BJ (cell line): Measurements from ENCODE around the gene YARS1. TPM values are rescaled to one million over a fixed set of nuclear protein-coding genes. Genes with fewer than 3 reads are reported as not detected.
"Not testable (repeated sequence)": the region's sequence is repeated elsewhere in the genome, so short reads cannot be mapped to it uniquely, and the experiment has no call there.

ENCODE experiments used
- CTCF ChIA-PET: fragments of 350-600 bp; formaldehyde crosslinking; extraction: SDS; loops from one replicate; lab custom pipeline; 2021; ENCODE audit warnings: antibody characterized with exemption, inconsistent platforms; lab: Yijun Ruan, JAX
- POLR2A ChIA-PET: fragments of 300-600 bp; sonication (Branson Sonifier 250); formaldehyde crosslinking; extraction: SDS; loops from one replicate; lab custom pipeline; 2021; ENCODE audit warnings: antibody characterized with exemption; lab: Charles Lee
- DNase-seq: peaks from one replicate; pipeline ENCODE4 v3.0.0-alpha.2; 2011; ENCODE audit warnings: low read depth
- H3K27me3 ChIP-seq: 2 replicates; pipeline ENCODE4 v1.6.0; 2011; ENCODE audit warnings: low read length; ENCODE audit not compliant: control insufficient read depth, insufficient read depth
- H3K36me3 ChIP-seq: 2 replicates; pipeline ENCODE4 v1.5.1; 2011; ENCODE audit warnings: low read length; ENCODE audit not compliant: control insufficient read depth, insufficient read depth
- H3K4me3 ChIP-seq: 2 replicates; pipeline ENCODE4 v1.5.1; 2011; ENCODE audit warnings: low read depth, mild to moderate bottlenecking, control low read depth, low read length
- polyA plus RNA-seq: library from polyadenylated mRNA; depleted of rRNA; stranded (reverse); fragments of >200 nt; gene quantifications from 2 replicates; pipeline ENCODE4 v1.2.3, GENCODE V29; 2011
- TF ChIP-seq, protein P1 (sequence below): IDR thresholded peaks from 2 replicates; pipeline ENCODE4 v1.5.1; 2011; ENCODE audit warnings: low read depth, mild to moderate bottlenecking, control low read depth, inconsistent platforms, low read length, moderate library complexity; ENCODE audit not compliant: insufficient read depth

Gene YARS1
- polyA plus RNA-seq, 1 experiment, result 75.3 TPM

DNA sequence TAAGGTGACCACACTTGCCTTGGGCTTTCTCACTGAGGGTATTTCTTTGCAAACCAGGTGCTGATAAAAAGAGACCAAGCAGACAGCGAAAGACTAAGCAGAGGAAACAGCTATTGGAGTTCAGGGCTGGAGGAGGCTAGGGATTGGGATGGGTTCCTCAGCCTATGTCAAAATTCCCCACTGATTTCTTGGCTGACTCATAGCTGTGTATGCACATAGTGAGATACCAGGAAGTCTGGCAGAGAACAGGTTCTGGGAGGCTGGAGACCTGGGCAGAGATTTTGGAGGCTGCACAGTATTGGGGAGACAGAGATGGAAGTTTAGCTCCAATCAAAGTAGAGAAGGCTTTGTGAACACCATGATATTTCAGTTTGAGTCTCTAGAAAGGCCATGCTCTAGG is 25.3 kb downstream of the YARS1 start:
- peaks cover 15% of the 10 kb centered on the region for H3K36me3 ChIP-seq
- DNase-seq, result no peak
- H3K27me3 ChIP-seq, result no peaks in the 10 kb centered on the region
- TF ChIP-seq, protein P1, sequence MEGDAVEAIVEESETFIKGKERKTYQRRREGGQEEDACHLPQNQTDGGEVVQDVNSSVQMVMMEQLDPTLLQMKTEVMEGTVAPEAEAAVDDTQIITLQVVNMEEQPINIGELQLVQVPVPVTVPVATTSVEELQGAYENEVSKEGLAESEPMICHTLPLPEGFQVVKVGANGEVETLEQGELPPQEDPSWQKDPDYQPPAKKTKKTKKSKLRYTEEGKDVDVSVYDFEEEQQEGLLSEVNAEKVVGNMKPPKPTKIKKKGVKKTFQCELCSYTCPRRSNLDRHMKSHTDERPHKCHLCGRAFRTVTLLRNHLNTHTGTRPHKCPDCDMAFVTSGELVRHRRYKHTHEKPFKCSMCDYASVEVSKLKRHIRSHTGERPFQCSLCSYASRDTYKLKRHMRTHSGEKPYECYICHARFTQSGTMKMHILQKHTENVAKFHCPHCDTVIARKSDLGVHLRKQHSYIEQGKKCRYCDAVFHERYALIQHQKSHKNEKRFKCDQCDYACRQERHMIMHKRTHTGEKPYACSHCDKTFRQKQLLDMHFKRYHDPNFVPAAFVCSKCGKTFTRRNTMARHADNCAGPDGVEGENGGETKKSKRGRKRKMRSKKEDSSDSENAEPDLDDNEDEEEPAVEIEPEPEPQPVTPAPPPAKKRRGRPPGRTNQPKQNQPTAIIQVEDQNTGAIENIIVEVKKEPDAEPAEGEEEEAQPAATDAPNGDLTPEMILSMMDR, result no peak
- no peak overlapping the region for H3K4me3 ChIP-seq
- ChIA-PET POLR2A (interaction anchor here (0.5 kb wide), 1 partner anchor 115 kb away, joined by 3 read pairs; no protein-coding TSS in a partner anchor), CTCF (interaction anchor here (0.6 to 2.2 kb wide), 3 partner anchors 19 to 390 kb away, joined by 4 to 7 read pairs (median 5); no protein-coding TSS in a partner anchor)

DNA sequence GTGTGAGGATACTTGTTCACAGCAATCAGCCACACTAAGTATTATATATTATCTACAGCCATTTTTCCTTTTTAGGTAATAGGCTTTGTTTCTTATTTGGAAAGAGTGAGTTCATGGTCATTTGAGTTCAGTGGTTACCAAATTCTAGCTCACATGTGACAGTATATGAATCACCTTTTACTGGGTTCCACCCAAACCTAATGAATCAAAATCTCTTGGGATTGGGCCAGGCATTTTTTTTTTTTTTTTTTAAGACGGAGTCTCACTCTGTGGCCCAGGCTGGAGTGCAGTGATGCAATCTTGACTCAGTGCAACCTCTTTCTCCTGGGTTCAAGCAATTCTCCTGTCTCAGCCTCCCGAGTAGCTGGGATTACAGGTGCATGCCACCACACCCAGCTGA is 27.8 kb downstream of the YARS1 start:
- not testable (repeated sequence) for H3K4me3 ChIP-seq, H3K27me3 ChIP-seq
- CTCF ChIA-PET, result interaction anchor here (0.6 to 1.7 kb wide), 3 partner anchors 14 to 815 kb away, joined by 3 to 6 read pairs (median 4); no protein-coding TSS in a partner anchor
- peak; percentile 69 for DNase-seq
- POLR2A ChIA-PET, result interaction anchor here (0.6 kb wide), 1 partner anchor 183 kb away, joined by 6 read pairs; no protein-coding TSS in a partner anchor
- peaks cover 22% of the 10 kb centered on the region for H3K36me3 ChIP-seq

GRCh38 chr1:32786856-32787255 is 30.3 kb downstream of the YARS1 start:
- ChIA-PET CTCF (interaction anchor here (0.9 to 1.4 kb wide), 3 partner anchors 13 to 81 kb away, joined by 3 to 6 read pairs (median 3); no protein-coding TSS in a partner anchor), POLR2A (no interaction called here)
- TF ChIP-seq, protein P1, result no peak
- H3K36me3 ChIP-seq, result peaks cover 33% of the 10 kb centered on the region
- H3K4me3 ChIP-seq, result no peak overlapping the region
- H3K27me3 ChIP-seq, result no peaks in the 10 kb centered on the region
- DNase-seq, result no peak

DNA sequence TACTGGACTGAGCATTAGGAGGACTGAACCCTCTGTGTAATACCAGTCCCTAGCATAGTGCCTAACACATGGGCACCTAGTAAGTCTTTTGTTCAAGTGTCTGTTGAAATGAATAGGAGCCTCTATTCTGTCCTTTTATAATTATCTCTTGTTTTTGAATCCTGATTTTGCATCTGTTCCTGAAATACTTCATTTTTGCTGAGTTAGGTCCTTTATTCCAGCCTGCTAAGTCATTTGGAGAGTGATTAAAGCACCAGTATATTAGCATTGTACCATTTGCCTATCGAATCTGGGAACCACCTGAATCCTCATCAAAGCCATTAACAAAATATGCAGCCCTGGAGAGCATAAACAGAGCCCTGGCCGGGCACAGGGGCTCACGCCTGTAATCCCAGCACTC is 32.3 kb downstream of the YARS1 start:
- DNase-seq, result no peak
- ChIA-PET POLR2A (no interaction called here), CTCF (interaction anchor here (2.0 to 4.2 kb wide), 2 partner anchors 11 to 72 kb away, joined by 9 to 24 read pairs; no protein-coding TSS in a partner anchor)
- TF ChIP-seq, protein P1, result no peak
- no peak overlapping the region for H3K4me3 ChIP-seq
- H3K36me3 ChIP-seq, result peaks cover 40% of the 10 kb centered on the region
- no peaks in the 10 kb centered on the region for H3K27me3 ChIP-seq

DNA sequence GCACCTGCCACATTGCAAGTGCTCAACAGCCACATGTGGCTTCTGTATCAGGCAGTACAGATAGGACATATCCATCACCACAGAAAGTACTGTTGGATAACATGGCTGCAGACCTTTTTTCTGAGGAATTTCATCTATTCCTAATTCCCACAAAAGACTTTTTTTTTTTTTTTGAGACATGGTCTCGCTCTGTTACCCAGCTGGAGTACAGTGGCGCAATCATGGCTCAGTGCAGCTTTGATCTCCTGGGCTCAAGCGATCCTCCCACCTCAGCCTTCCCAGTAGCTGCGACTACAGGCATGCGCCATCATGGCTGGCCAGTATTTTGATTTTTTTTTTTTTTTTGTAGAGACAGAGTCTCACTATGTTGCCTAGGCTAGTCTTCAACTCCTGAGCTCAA is 33.3 kb downstream of the YARS1 start:
- no peak overlapping the region for H3K4me3 ChIP-seq
- H3K36me3 ChIP-seq, result peaks cover 49% of the 10 kb centered on the region
- TF ChIP-seq, protein P1, result no peak
- no peaks in the 10 kb centered on the region for H3K27me3 ChIP-seq
- ChIA-PET CTCF (interaction anchor here (1.0 to 4.2 kb wide), 3 partner anchors 8 to 71 kb away, joined by 3 to 24 read pairs (median 9); no protein-coding TSS in a partner anchor), POLR2A (no interaction called here)
- DNase-seq, result no peak
